Activated CD4-positive, alpha-beta T cell treated with anti-CD3 and anti-CD28 coated beads for 36 hours (primary cell): ENCODE results near the gene CREB3. TPM values are rescaled to one million over a fixed set of nuclear protein-coding genes. Genes with fewer than 3 reads are reported as not detected.

Experiments used
- ATAC-seq: fragments of 200-7000 bp; cut with Tn5 transposase; one replicate; pipeline ENCODE4 v1.10.0; 2021; ENCODE audit warnings: mild to moderate bottlenecking, moderate library complexity
- CTCF ChIA-PET: fragments of 350-600 bp; sonication (Branson Sonifier 250); formaldehyde crosslinking; loops from one replicate; lab custom pipeline; 2021; ENCODE audit warnings: antibody characterized with exemption; lab: Charles Lee
- POLR2A ChIA-PET: fragments of 350-600 bp; sonication (Branson Sonifier 250); formaldehyde crosslinking; loops from one replicate; lab custom pipeline; 2021; ENCODE audit warnings: antibody characterized with exemption, inconsistent platforms; lab: Charles Lee
- DNase-seq: peaks from one replicate; pipeline ENCODE4 v3.0.0-alpha.2; 2020
- H3K27ac Mint-ChIP-seq: one replicate; pipeline ENCODE4 v1.8.0; 2021; ENCODE audit warnings: mixed read lengths
- H3K27me3 Mint-ChIP-seq: one replicate; pipeline ENCODE4 v1.8.0; 2021; ENCODE audit warnings: mixed read lengths
- H3K36me3 Mint-ChIP-seq: one replicate; pipeline ENCODE4 v1.8.0; 2021; ENCODE audit warnings: low read depth, mixed read lengths
- H3K4me1 Mint-ChIP-seq: one replicate; pipeline ENCODE4 v1.8.0; 2021; ENCODE audit warnings: mixed read lengths
- H3K4me3 Mint-ChIP-seq: one replicate; pipeline ENCODE4 v1.8.0; 2021; ENCODE audit warnings: mild to moderate bottlenecking, moderate library complexity, mixed read lengths
- H3K9me3 Mint-ChIP-seq: one replicate; pipeline ENCODE4 v1.8.0; 2021; ENCODE audit warnings: low read depth, mixed read lengths
- intact Hi-C, 2 experiments: fragments of 100-400 bp; cut with DNase I in 1 of 2; cut with micrococcal nuclease in 1 of 2; formaldehyde crosslinking; loops; one replicate each; pipeline versions ENCODE4 v1.14.2 to v1.15.1; 2022 to 2024; cut with DNase I, micrococcal nuclease
- microRNA-seq: library from miRNA; unstranded; fragments of <30 nt; microRNA quantifications from one replicate; pipeline ENCODE4 v1.2.0, GENCODE V29; 2021; ENCODE audit warnings: borderline replicate concordance
- total RNA-seq, 2 experiments: library from RNA; stranded (reverse); gene quantifications; one replicate each; pipeline ENCODE4 v1.2.3, GENCODE V29; 2021

CREB3 gene
- total RNA-seq, 2 experiments from 2014 or later: 24.0 to 26.0 TPM

- POLR2A ChIA-PET: no interaction called here
- no peaks in the 10 kb centered on the region for H3K27me3 Mint-ChIP-seq
These were observed 39.1 kb downstream of the CREB3 start for GRCh38 chr9:35771534-35771933.

GRCh38 chr9:35771943-35772342 is 39.5 kb downstream of the CREB3 start:
- Mint-ChIP-seq H3K4me3 (no peak overlapping the region), H3K27ac (no peak overlapping the region), H3K9me3 (no peaks in the 10 kb centered on the region), H3K27me3 (no peaks in the 10 kb centered on the region), H3K4me1 (peaks cover 2% of the 10 kb centered on the region), H3K36me3 (no peaks in the 10 kb centered on the region)
- intact Hi-C loops: no loop called here
- POLR2A ChIA-PET: no interaction called here
- DNase-seq (no peak), ATAC-seq (no peak)
- CTCF ChIA-PET: interaction anchor here (0.6 to 2.4 kb wide), 8 partner anchors 8 to 681 kb away, joined by 3 to 9 read pairs (median 4); partner anchors contain the start of gene SPAG8

More at GRCh38 chr9:35771534-35771933, 39.1 kb downstream of the CREB3 start:
- DNase-seq: no peak
- H3K27ac Mint-ChIP-seq: no peak overlapping the region
- H3K9me3 Mint-ChIP-seq: no peaks in the 10 kb centered on the region
- H3K36me3 Mint-ChIP-seq: no peaks in the 10 kb centered on the region
- no peak overlapping the region for H3K4me3 Mint-ChIP-seq
- intact Hi-C loops: no loop called here
- peaks cover 4% of the 10 kb centered on the region for H3K4me1 Mint-ChIP-seq
- CTCF ChIA-PET: interaction anchor here (0.6 to 2.4 kb wide), 7 partner anchors 9 to 680 kb away, joined by 3 to 9 read pairs (median 5); partner anchors contain the start of gene SPAG8
- ATAC-seq: no peak

- Mint-ChIP-seq H3K4me1 (no peaks in the 10 kb centered on the region), H3K27ac (peak overlapping the region; percentile 33), H3K9me3 (no peaks in the 10 kb centered on the region), H3K27me3 (no peaks in the 10 kb centered on the region), H3K36me3 (peaks cover 3% of the 10 kb centered on the region), H3K4me3 (no peak overlapping the region)
- ChIA-PET POLR2A (interaction anchor here (1.1 kb wide), 1 partner anchor 27 kb away, joined by 3 read pairs; no protein-coding TSS in a partner anchor), CTCF (interaction anchor here (1.0 to 2.7 kb wide), 6 partner anchors 14 to 107 kb away, joined by 4 to 17 read pairs (median 5); no protein-coding TSS in a partner anchor)
- ATAC-seq (no peak), DNase-seq (no peak)
- intact Hi-C loops: loop anchor here in 1 of 2 experiments (2.0 kb wide), 1 partner anchor 20 kb away; no protein-coding TSS in a partner anchor
These were observed 42.6 kb downstream of the CREB3 start for GRCh38 chr9:35774907-35775635.

- ChIA-PET CTCF (interaction anchor here (0.9 to 2.7 kb wide), 6 partner anchors 13 to 106 kb away, joined by 3 to 17 read pairs (median 5); no protein-coding TSS in a partner anchor), POLR2A (interaction anchor here (0.6 to 1.1 kb wide), 2 partner anchors 28 to 120 kb away, joined by 3 to 4 read pairs; no protein-coding TSS in a partner anchor)
- intact Hi-C loops: no loop called here
- ATAC-seq (peak; percentile 55), DNase-seq (no peak)
- Mint-ChIP-seq H3K36me3 (peaks cover 8% of the 10 kb centered on the region), H3K27me3 (no peaks in the 10 kb centered on the region), H3K4me1 (no peaks in the 10 kb centered on the region), H3K9me3 (no peaks in the 10 kb centered on the region), H3K4me3 (no peak overlapping the region), H3K27ac (no peak overlapping the region)
These were observed 43.6 kb downstream of the CREB3 start for GRCh38 chr9:35776018-35776417.

GRCh38 chr9:35778496-35778895 is 46.0 kb downstream of the CREB3 start:
- Mint-ChIP-seq H3K27ac (no peak overlapping the region), H3K27me3 (no peaks in the 10 kb centered on the region), H3K4me3 (no peak overlapping the region), H3K4me1 (no peaks in the 10 kb centered on the region), H3K9me3 (no peaks in the 10 kb centered on the region), H3K36me3 (peaks cover 12% of the 10 kb centered on the region)
- ATAC-seq (no peak), DNase-seq (no peak)
- intact Hi-C loops: no loop called here
- ChIA-PET POLR2A (no interaction called here), CTCF (interaction anchor here (1.6 to 1.7 kb wide), 4 partner anchors 11 to 48 kb away, joined by 4 to 16 read pairs (median 6); no protein-coding TSS in a partner anchor)

GRCh38 chr9:35781066-35781465 is 48.6 kb downstream of the CREB3 start:
- ATAC-seq: no peak
- ChIA-PET CTCF (interaction anchor here (0.5 to 1.1 kb wide), 2 partner anchors 9 to 88 kb away, joined by 3 to 6 read pairs; no protein-coding TSS in a partner anchor), POLR2A (no interaction called here)
- Mint-ChIP-seq H3K4me3 (no peak overlapping the region), H3K27me3 (no peaks in the 10 kb centered on the region), H3K4me1 (no peaks in the 10 kb centered on the region), H3K9me3 (no peaks in the 10 kb centered on the region), H3K27ac (no peak overlapping the region), H3K36me3 (peaks cover 23% of the 10 kb centered on the region)
- no peak for DNase-seq
- intact Hi-C loops: no loop called here

GRCh38 chr9:35783418-35783817 is 51.0 kb downstream of the CREB3 start:
- Mint-ChIP-seq H3K36me3 (peaks cover 26% of the 10 kb centered on the region), H3K4me1 (no peaks in the 10 kb centered on the region), H3K27me3 (no peaks in the 10 kb centered on the region), H3K27ac (no peak overlapping the region), H3K9me3 (no peaks in the 10 kb centered on the region), H3K4me3 (no peak overlapping the region)
- DNase-seq (no peak), ATAC-seq (no peak)
- CTCF ChIA-PET: interaction anchor here (1.0 kb wide), 1 partner anchor 99 kb away, joined by 3 read pairs; no protein-coding TSS in a partner anchor
- POLR2A ChIA-PET: no interaction called here
- intact Hi-C loops: no loop called here

Small RNA genes lying within 50 kb of the gene (microRNA-seq; reads per million reads assigned to microRNA genes)
- gene MIR6852 (not detected), gene MIR6853 (not detected)

Other genes with a start within 250 kb of the CREB3 start
- 1 to 10 TPM; 5.7 to 6.5 TPM for gene RUSC2, start 242.6 kb upstream of the CREB3 start, total RNA-seq
- gene TESK1, start 127.4 kb upstream of the CREB3 start, total RNA-seq: 10 to 100 TPM; 23.3 to 27.7 TPM
- 1 to 10 TPM; 6.5 to 8.7 TPM for gene CD72, start 114.3 kb upstream of the CREB3 start, total RNA-seq
- gene SIT1, start 81.7 kb upstream of the CREB3 start, total RNA-seq: 10 to 100 TPM; 76.5 to 80.9 TPM
- gene RMRP, start 74.6 kb upstream of the CREB3 start, total RNA-seq: over 10,000 TPM in 1 of 2 experiments, 100 to 1,000 TPM in 1; 894 to 11,462 TPM
- gene CCDC107, start 74.4 kb upstream of the CREB3 start, total RNA-seq: 10 to 100 TPM in 1 of 2 experiments, 1 to 10 TPM in 1; 7.9 to 10.4 TPM
- gene ARHGEF39, start 67.5 kb upstream of the CREB3 start, total RNA-seq: 10 to 100 TPM; 19.1 to 23.1 TPM
- gene CA9, start 58.7 kb upstream of the CREB3 start, total RNA-seq: 1 to 10 TPM; 2.9 to 3.1 TPM
- gene TPM2, start 42.7 kb upstream of the CREB3 start, total RNA-seq: 1 to 10 TPM; 4.3 to 5.5 TPM
- 100 to 1,000 TPM; 217 to 238 TPM for gene TLN1, start 471 bp upstream of the CREB3 start, total RNA-seq
- gene GBA2, start 16.6 kb downstream of the CREB3 start, total RNA-seq: 10 to 100 TPM; 19.6 to 23.7 TPM
- gene RGP1, start 16.6 kb downstream of the CREB3 start, total RNA-seq: 10 to 100 TPM; 14.0 to 15.5 TPM
- under 1 TPM in 1 of 2 experiments, not detected in 1; 0.39 TPM for gene MSMP, start 21.6 kb downstream of the CREB3 start, total RNA-seq
- 10 to 100 TPM in 1 of 2 experiments, 1 to 10 TPM in 1; 9.3 to 10.5 TPM for gene NPR2, start 58.9 kb downstream of the CREB3 start, total RNA-seq
- gene SPAG8, start 79.6 kb downstream of the CREB3 start, total RNA-seq: 1 to 10 TPM in 1 of 2 experiments, under 1 TPM in 1; 0.85 to 1.7 TPM
- gene HINT2, start 82.4 kb downstream of the CREB3 start, total RNA-seq: 10 to 100 TPM; 47.4 to 61.1 TPM
- gene FAM221B, start 96.1 kb downstream of the CREB3 start, total RNA-seq: not detected
- 1 to 10 TPM; 5.8 to 6.9 TPM for gene TMEM8B, start 96.6 kb downstream of the CREB3 start, total RNA-seq
- not detected for gene OR13J1, start 137.7 kb downstream of the CREB3 start, total RNA-seq
- not detected for gene HRCT1, start 173.5 kb downstream of the CREB3 start, total RNA-seq
- gene SPAAR, start 176.8 kb downstream of the CREB3 start, total RNA-seq: not detected
- not detected for gene OR2S2, start 225.5 kb downstream of the CREB3 start, total RNA-seq